ENCODE results near the gene TPK1. TPM values are rescaled to one million over a fixed set of nuclear protein-coding genes. Genes with fewer than 3 reads are reported as not detected.
"Not testable (repeated sequence)": the region's sequence is repeated elsewhere in the genome, so short reads cannot be mapped to it uniquely, and the experiment has no call there.

The TPK1 gene
- total and polyA plus RNA-seq, 7 experiments from 2014 or later: 18.2 to 32.9 (median 26.3) TPM

GRCh38 chr7:144418931-144419330 lies 416.9 kb downstream of the TPK1 start:
- Mint-ChIP-seq H3K9me3 (peaks cover 0 to 16% (median 4%) of the 10 kb centered on the region in 11 donors), H3K27me3 (peaks cover 0 to 15% (median 13%) of the 10 kb centered on the region in 5 donors)
- POLR2A ChIA-PET; H3K4me3 ChIP-seq (ENCODE audit: low read length); H3K27ac ChIP-seq (ENCODE audit: low read depth, low read length); H3K27me3 ChIP-seq (ENCODE audit: control insufficient read depth in 2 of 2, insufficient read depth in 2 of 2, low read length in 2 of 2); CTCF ChIA-PET; intact Hi-C loops (cut with micrococcal nuclease); H3K4me3 Mint-ChIP-seq; H3K4me1 ChIP-seq (ENCODE audit: control insufficient read depth in 2 of 2, insufficient read depth in 2 of 2, low read length in 2 of 2); H3K9me3 ChIP-seq (ENCODE audit: control insufficient read depth in 2 of 3, low read length in 3 of 3); H3K4me1 Mint-ChIP-seq; H3K27ac Mint-ChIP-seq; H3K36me3 Mint-ChIP-seq; DNase-seq; ATAC-seq; H3K36me3 ChIP-seq (ENCODE audit: control insufficient read depth in 2 of 3, insufficient read depth in 3 of 3, low read length in 3 of 3): not testable (repeated sequence)

- CTCF ChIA-PET: interaction anchor here (0.6 kb wide), 1 partner anchor 435 kb away, joined by 3 read pairs; no protein-coding TSS in a partner anchor
- no peak for ATAC-seq
- intact Hi-C loops (cut with micrococcal nuclease): no loop called here
Observed at GRCh38 chr7:144416341-144416740, 419.5 kb downstream of the TPK1 start.

GRCh38 chr7:144415858-144416257 lies 420.0 kb downstream of the TPK1 start:
- intact Hi-C loops (cut with micrococcal nuclease): no loop called here
- Histone ChIP-seq H3K4me3 (ENCODE audit: low read length) (no peak overlapping the region), H3K27me3 (ENCODE audit: control insufficient read depth in 2 of 2, insufficient read depth in 2 of 2, low read length in 2 of 2) (no peaks in the 10 kb centered on the region), H3K36me3 (ENCODE audit: control insufficient read depth in 2 of 3, insufficient read depth in 3 of 3, low read length in 3 of 3) (no peaks in the 10 kb centered on the region), H3K4me1 (ENCODE audit: control insufficient read depth in 2 of 2, insufficient read depth in 2 of 2, low read length in 2 of 2) (no peaks in the 10 kb centered on the region), H3K9me3 (ENCODE audit: control insufficient read depth in 2 of 3, low read length in 3 of 3) (no peaks in the 10 kb centered on the region), H3K27ac (ENCODE audit: low read depth, low read length) (no peak overlapping the region)
- CTCF ChIA-PET: interaction anchor here (0.6 kb wide), 1 partner anchor 436 kb away, joined by 3 read pairs; no protein-coding TSS in a partner anchor
- Mint-ChIP-seq H3K27ac (no peak overlapping the region), H3K4me1 (no peaks in the 10 kb centered on the region), H3K9me3 (peaks cover 0 to 16% (median 4%) of the 10 kb centered on the region in 11 donors), H3K36me3 (no peaks in the 10 kb centered on the region), H3K27me3 (peaks cover 4 to 17% (median 11%) of the 10 kb centered on the region in 5 donors), H3K4me3 (no peak overlapping the region)
- ATAC-seq (no peak), DNase-seq (no peak)
- POLR2A ChIA-PET: no interaction called here

More at GRCh38 chr7:144416341-144416740, 419.5 kb downstream of the TPK1 start:
- Mint-ChIP-seq H3K27ac (no peak overlapping the region), H3K4me3 (no peak overlapping the region), H3K36me3 (no peaks in the 10 kb centered on the region), H3K9me3 (peaks cover 0 to 16% (median 4%) of the 10 kb centered on the region in 11 donors), H3K4me1 (no peaks in the 10 kb centered on the region), H3K27me3 (peaks cover 2 to 17% (median 11%) of the 10 kb centered on the region in 5 donors)
- H3K36me3 ChIP-seq (ENCODE audit: control insufficient read depth in 2 of 3, insufficient read depth in 3 of 3, low read length in 3 of 3): no peaks in the 10 kb centered on the region
- H3K4me3 ChIP-seq (ENCODE audit: low read length): no peak overlapping the region
- H3K27me3 ChIP-seq (ENCODE audit: control insufficient read depth in 2 of 2, insufficient read depth in 2 of 2, low read length in 2 of 2): no peaks in the 10 kb centered on the region
- POLR2A ChIA-PET: no interaction called here
- no peaks in the 10 kb centered on the region for H3K9me3 ChIP-seq (ENCODE audit: control insufficient read depth in 2 of 3, low read length in 3 of 3)
- no peak for DNase-seq
- no peak overlapping the region for H3K27ac ChIP-seq (ENCODE audit: low read depth, low read length)
- no peaks in the 10 kb centered on the region for H3K4me1 ChIP-seq (ENCODE audit: control insufficient read depth in 2 of 2, insufficient read depth in 2 of 2, low read length in 2 of 2)

- Histone ChIP-seq H3K36me3 (ENCODE audit: control insufficient read depth in 2 of 3, insufficient read depth in 3 of 3, low read length in 3 of 3) (no peaks in the 10 kb centered on the region), H3K27ac (ENCODE audit: low read depth, low read length) (no peak overlapping the region), H3K4me1 (ENCODE audit: control insufficient read depth in 2 of 2, insufficient read depth in 2 of 2, low read length in 2 of 2) (no peaks in the 10 kb centered on the region), H3K27me3 (ENCODE audit: control insufficient read depth in 2 of 2, insufficient read depth in 2 of 2, low read length in 2 of 2) (no peaks in the 10 kb centered on the region), H3K4me3 (ENCODE audit: low read length) (no peak overlapping the region), H3K9me3 (ENCODE audit: control insufficient read depth in 2 of 3, low read length in 3 of 3) (no peaks in the 10 kb centered on the region)
- Mint-ChIP-seq H3K9me3 (peaks cover 0 to 16% (median 4%) of the 10 kb centered on the region in 11 donors), H3K4me1 (peaks cover 0 to 4% (median 0%) of the 10 kb centered on the region in 7 donors), H3K27ac (no peak overlapping the region), H3K27me3 (peaks cover 11 to 23% (median 15%) of the 10 kb centered on the region in 5 donors), H3K4me3 (no peak overlapping the region), H3K36me3 (no peaks in the 10 kb centered on the region)
- CTCF ChIA-PET: no interaction called here
- POLR2A ChIA-PET: no interaction called here
- intact Hi-C loops (cut with micrococcal nuclease): no loop called here
- DNase-seq (no peak), ATAC-seq (no peak)
Observed at GRCh38 chr7:144414815-144415214, 421.0 kb downstream of the TPK1 start.

GRCh38 chr7:144410441-144410840 lies 425.4 kb downstream of the TPK1 start:
- Mint-ChIP-seq H3K4me3 (no peak overlapping the region), H3K36me3 (no peaks in the 10 kb centered on the region), H3K4me1 (peaks cover 0 to 5% (median 0%) of the 10 kb centered on the region in 7 donors), H3K9me3 (peaks cover 0 to 1% (median 0%) of the 10 kb centered on the region in 11 donors), H3K27ac (peak overlapping the region in 1 of 9 donors; percentile 47), H3K27me3 (peaks cover 15 to 25% (median 21%) of the 10 kb centered on the region in 5 donors)
- POLR2A ChIA-PET: no interaction called here
- no peaks in the 10 kb centered on the region for H3K9me3 ChIP-seq (ENCODE audit: control insufficient read depth in 2 of 3, low read length in 3 of 3)
- DNase-seq: no peak
- CTCF ChIA-PET: no interaction called here
- H3K27me3 ChIP-seq (ENCODE audit: control insufficient read depth in 2 of 2, insufficient read depth in 2 of 2, low read length in 2 of 2): no peaks in the 10 kb centered on the region
- no peaks in the 10 kb centered on the region for H3K4me1 ChIP-seq (ENCODE audit: control insufficient read depth in 2 of 2, insufficient read depth in 2 of 2, low read length in 2 of 2)
- H3K4me3 ChIP-seq (ENCODE audit: low read length): no peak overlapping the region
- H3K36me3 ChIP-seq (ENCODE audit: control insufficient read depth in 2 of 3, insufficient read depth in 3 of 3, low read length in 3 of 3): no peaks in the 10 kb centered on the region
- no peak for ATAC-seq
- H3K27ac ChIP-seq (ENCODE audit: low read depth, low read length): no peak overlapping the region
- intact Hi-C loops (cut with micrococcal nuclease): no loop called here

GRCh38 chr7:144408121-144408520 lies 427.7 kb downstream of the TPK1 start:
- ATAC-seq (no peak), DNase-seq (no peak)
- no peaks in the 10 kb centered on the region for H3K4me1 ChIP-seq (ENCODE audit: control insufficient read depth in 2 of 2, insufficient read depth in 2 of 2, low read length in 2 of 2)
- POLR2A ChIA-PET: no interaction called here
- H3K27me3 ChIP-seq (ENCODE audit: control insufficient read depth in 2 of 2, insufficient read depth in 2 of 2, low read length in 2 of 2): no peaks in the 10 kb centered on the region
- intact Hi-C loops (cut with micrococcal nuclease): no loop called here
- H3K27ac ChIP-seq (ENCODE audit: low read depth, low read length): no peak overlapping the region
- H3K9me3 ChIP-seq (ENCODE audit: control insufficient read depth in 2 of 3, low read length in 3 of 3): no peaks in the 10 kb centered on the region
- Mint-ChIP-seq H3K9me3 (no peaks in the 10 kb centered on the region), H3K4me3 (no peak overlapping the region), H3K4me1 (peaks cover 0 to 5% (median 0%) of the 10 kb centered on the region in 7 donors), H3K27ac (no peak overlapping the region), H3K36me3 (no peaks in the 10 kb centered on the region), H3K27me3 (peaks cover 5 to 29% (median 13%) of the 10 kb centered on the region in 5 donors)
- CTCF ChIA-PET: no interaction called here
- no peaks in the 10 kb centered on the region for H3K36me3 ChIP-seq (ENCODE audit: control insufficient read depth in 2 of 3, insufficient read depth in 3 of 3, low read length in 3 of 3)
- H3K4me3 ChIP-seq (ENCODE audit: low read length): no peak overlapping the region

- Mint-ChIP-seq H3K4me3 (no peak overlapping the region), H3K27ac (no peak overlapping the region), H3K9me3 (no peaks in the 10 kb centered on the region), H3K27me3 (peaks cover 5 to 29% (median 13%) of the 10 kb centered on the region in 5 donors), H3K4me1 (peaks cover 0 to 5% (median 0%) of the 10 kb centered on the region in 7 donors), H3K36me3 (no peaks in the 10 kb centered on the region)
- no peaks in the 10 kb centered on the region for H3K27me3 ChIP-seq (ENCODE audit: control insufficient read depth in 2 of 2, insufficient read depth in 2 of 2, low read length in 2 of 2)
- no peak overlapping the region for H3K4me3 ChIP-seq (ENCODE audit: low read length)
- DNase-seq (no peak), ATAC-seq (no peak)
- H3K9me3 ChIP-seq (ENCODE audit: control insufficient read depth in 2 of 3, low read length in 3 of 3): no peaks in the 10 kb centered on the region
- intact Hi-C loops (cut with micrococcal nuclease): no loop called here
- H3K27ac ChIP-seq (ENCODE audit: low read depth, low read length): no peak overlapping the region
- ChIA-PET CTCF (no interaction called here), POLR2A (no interaction called here)
- H3K4me1 ChIP-seq (ENCODE audit: control insufficient read depth in 2 of 2, insufficient read depth in 2 of 2, low read length in 2 of 2): no peaks in the 10 kb centered on the region
- no peaks in the 10 kb centered on the region for H3K36me3 ChIP-seq (ENCODE audit: control insufficient read depth in 2 of 3, insufficient read depth in 3 of 3, low read length in 3 of 3)
Observed at GRCh38 chr7:144407266-144407931, 428.5 kb downstream of the TPK1 start.
